Upper lobe of left lung (tissue), 6 donors: Measurements from ENCODE around the gene SMAP2. TPM values are rescaled to one million over a fixed set of nuclear protein-coding genes. Genes with fewer than 3 reads are reported as not detected.

ENCODE experiments used
- ATAC-seq, 2 donors: fragments of 200-7000 bp; cut with Tn5 transposase; one replicate each; pipeline ENCODE4 v1.9.1; 2022; ENCODE audit warnings: mild to moderate bottlenecking in 2 of 2, moderate library complexity in 2 of 2; ENCODE audit not compliant: low FRiP score in 2 of 2
- DNase-seq, 2 donors: peaks; one replicate each; pipeline ENCODE4 v3.0.0-alpha.2; 2019 to 2020
- H3K27ac ChIP-seq, 4 donors: fragments of 200-600 bp; sonication (generic); one replicate each; pipeline ENCODE4 v1.5.1; 2016 to 2019
- H3K27me3 ChIP-seq, 4 donors: fragments of 200-600 bp; sonication (generic); one replicate each; pipeline ENCODE4 v1.5.1; 2017 to 2019
- H3K36me3 ChIP-seq, 4 donors: fragments of 200-600 bp; sonication (generic); one replicate each; pipeline ENCODE4 v1.5.1; 2016 to 2019
- H3K4me1 ChIP-seq, 4 donors: fragments of 200-600 bp; sonication (generic); one replicate each; pipeline ENCODE4 v1.5.1; 2018 to 2019
- H3K4me3 ChIP-seq, 4 donors: fragments of 200-600 bp; sonication (generic); one replicate each; pipeline ENCODE4 v1.5.1; 2017 to 2019; ENCODE audit warnings: mild to moderate bottlenecking in 2 of 4, moderate library complexity in 1 of 4
- H3K9me3 ChIP-seq, 4 donors: fragments of 200-600 bp; sonication (generic); one replicate each; pipeline ENCODE4 v1.5.1; 2018 to 2019
- CTCF ChIP-seq, 6 experiments: fragments of 450-650 bp in 4 of 6; fragments of 200-600 bp in 2 of 6; sonication (generic) in 2 of 6; IDR thresholded peaks; one replicate each; pipeline ENCODE4 v1.5.1; 2016 to 2019; ENCODE audit warnings: antibody characterized with exemption in 6 of 6
- EP300 ChIP-seq, 4 donors: sonication (generic); formaldehyde crosslinking; IDR thresholded peaks; one replicate each; pipeline ENCODE4 v1.5.1; 2017; ENCODE audit warnings: antibody characterized with exemption in 4 of 4, control low read depth in 2 of 4
- POLR2A ChIP-seq, 4 donors: fragments of 450-650 bp; IDR thresholded peaks; one replicate each; pipeline ENCODE4 v1.5.1; 2016 to 2017; ENCODE audit warnings: antibody characterized with exemption in 4 of 4, mild to moderate bottlenecking in 2 of 4
- POLR2AphosphoS5 ChIP-seq, 2 donors: sonication (generic); formaldehyde crosslinking; IDR thresholded peaks; one replicate each; pipeline ENCODE4 v1.5.1; 2017; ENCODE audit warnings: antibody characterized with exemption in 2 of 2
- WGBS, 2 donors: methylation state at CpG; one replicate each; pipeline ENCODE4 v1.1.5; 2017 to 2018; 5-methylcytosine and 5-hydroxymethylcytosine counted together
- total RNA-seq, 6 donors: library from RNA; depleted of rRNA in 4 of 6; stranded (reverse); fragments of >200 nt in 4 of 6; gene quantifications; one replicate each; pipeline versions ENCODE4 v1.1.0 to v1.2.1, GENCODE V29; 2016 to 2021
- donor health status: DM: no; HTN: no; CAD: no; lungs with moderate emphysema.
- donor health status: DM: no; HTN: yes; CAD: no; lungs with severe emphysema.

Gene SMAP2
- total RNA-seq, 6 donors from 2014 or later: 68.7 to 95.3 (median 72.2) TPM

GRCh38 chr1:40381268-40382107 is 8.0 kb downstream of the SMAP2 start:
- Histone ChIP-seq H3K9me3 (no peaks in the 10 kb centered on the region), H3K36me3 (no peaks in the 10 kb centered on the region), H3K27me3 (no peaks in the 10 kb centered on the region), H3K4me3 (peak overlapping the region in 2 of 4 donors; percentile 6 to 15), H3K27ac (peak overlapping the region; percentile 85 to 93 (median 90)), H3K4me1 (peaks cover 19 to 65% (median 61%) of the 10 kb centered on the region in 4 donors)
- ATAC-seq (peak; percentile 34 to 46), DNase-seq (no peak)
- peak in 1 of 4 donors; percentile 72 for TF ChIP-seq POLR2A (IDR thresholded peaks at IDR 0.05)
- no peak for TF ChIP-seq POLR2AphosphoS5 (IDR thresholded peaks at IDR 0.05)
- TF ChIP-seq CTCF (IDR thresholded peaks at IDR 0.05): no peak
- 54 to 60% methylated on average over 7 of the region's 7 CpGs for WGBS, 2 donors

- H3K27me3 ChIP-seq: no peaks in the 10 kb centered on the region
- TF ChIP-seq POLR2A (IDR thresholded peaks at IDR 0.05) (no peak), EP300 (IDR thresholded peaks at IDR 0.05) (no peak), CTCF (IDR thresholded peaks at IDR 0.05) (no peak), POLR2AphosphoS5 (IDR thresholded peaks at IDR 0.05) (no peak)
- no peaks in the 10 kb centered on the region for H3K36me3 ChIP-seq
- no peak for DNase-seq
- no peaks in the 10 kb centered on the region for H3K9me3 ChIP-seq
- peak overlapping the region in 1 of 4 donors; percentile 15 for H3K4me3 ChIP-seq
- H3K4me1 ChIP-seq: peaks cover 23 to 71% (median 66%) of the 10 kb centered on the region in 4 donors
- 79 to 81% methylated on average over 3 of the region's 3 CpGs for WGBS, 2 donors
- peak overlapping the region; percentile 85 to 93 (median 90) for H3K27ac ChIP-seq
- ATAC-seq: no peak
Observed at GRCh38 chr1:40382108-40382460, 8.6 kb downstream of the SMAP2 start.

GRCh38 chr1:40382601-40383000 is 9.1 kb downstream of the SMAP2 start:
- Histone ChIP-seq H3K4me1 (peaks cover 27 to 74% (median 70%) of the 10 kb centered on the region in 4 donors), H3K9me3 (no peaks in the 10 kb centered on the region), H3K36me3 (no peaks in the 10 kb centered on the region), H3K27me3 (no peaks in the 10 kb centered on the region), H3K4me3 (no peak overlapping the region), H3K27ac (peak overlapping the region; percentile 85 to 93 (median 90))
- ATAC-seq: no peak
- TF ChIP-seq EP300 (IDR thresholded peaks at IDR 0.05): no peak
- TF ChIP-seq CTCF (IDR thresholded peaks at IDR 0.05): no peak
- no peak for TF ChIP-seq POLR2A (IDR thresholded peaks at IDR 0.05)
- TF ChIP-seq POLR2AphosphoS5 (IDR thresholded peaks at IDR 0.05): no peak
- no peak for DNase-seq

GRCh38 chr1:40383095-40383487 is 9.6 kb downstream of the SMAP2 start:
- Histone ChIP-seq H3K9me3 (no peaks in the 10 kb centered on the region), H3K4me3 (peak overlapping the region in 1 of 4 donors; percentile 8), H3K36me3 (no peaks in the 10 kb centered on the region), H3K4me1 (peaks cover 31 to 79% (median 75%) of the 10 kb centered on the region in 4 donors), H3K27me3 (no peaks in the 10 kb centered on the region), H3K27ac (peak overlapping the region; percentile 85 to 93 (median 90))
- TF ChIP-seq CTCF (IDR thresholded peaks at IDR 0.05) (no peak), EP300 (IDR thresholded peaks at IDR 0.05) (no peak), POLR2AphosphoS5 (IDR thresholded peaks at IDR 0.05) (peak in 1 of 2 donors; percentile 8), POLR2A (IDR thresholded peaks at IDR 0.05) (no peak)
- WGBS, 2 donors: 84 to 85% methylated on average over 7 of the region's 7 CpGs
- ATAC-seq: no peak
- DNase-seq: no peak
